Endothelial cell of umbilical vein (primary cell): ENCODE data around the gene ZPR1. TPM values are rescaled to one million over a fixed set of nuclear protein-coding genes. Genes with fewer than 3 reads are reported as not detected.

Experiments
- BruUV-seq: library from RNA; stranded (reverse); fragments of 400-500 nt; replicated peaks from 2 replicates; lab custom pipeline; 2021; lab: Mats Ljungman, UMichigan
- CTCF ChIA-PET: fragments of 300-600, 350-600 bp; sonication (Branson Sonifier 250); formaldehyde crosslinking; loops from one replicate; lab custom pipeline; 2021; ENCODE audit warnings: antibody characterized with exemption, inconsistent platforms; lab: Charles Lee
- POLR2A ChIA-PET: fragments of 300-600, 350-600 bp; sonication (Branson Sonifier 250); formaldehyde crosslinking; loops from one replicate; lab custom pipeline; 2021; ENCODE audit warnings: antibody characterized with exemption, inconsistent platforms; lab: Charles Lee
- DNase-seq: peaks from one replicate; pipeline ENCODE4 v3.0.0-alpha.2; 2011; ENCODE audit warnings: low read depth, low spot score
- FAIRE-seq: peaks from 2 replicates; lab custom pipeline; 2011; peaks lifted over from hg19 to GRCh38; lab: Jason Lieb, UNC
- H2AFZ ChIP-seq: 2 replicates; pipeline ENCODE4 v1.6.0; 2012; ENCODE audit warnings: low read depth, low read length, control low read depth, inconsistent platforms
- H3K27ac ChIP-seq: 2 replicates; pipeline ENCODE4 v1.5.1; 2011; ENCODE audit warnings: low read depth, mild to moderate bottlenecking, control low read depth, low read length, moderate library complexity; ENCODE audit not compliant: insufficient read depth
- H3K27me3 ChIP-seq, 2 experiments: 2 replicates each; pipeline versions ENCODE4 v1.6.0 to v1.6.1; 2011; ENCODE audit warnings: low read length in 2 of 2, mixed read lengths in 1 of 2; ENCODE audit not compliant: control insufficient read depth in 2 of 2, insufficient read depth in 2 of 2
- H3K36me3 ChIP-seq, 2 experiments: 2 replicates in 1 of 2; 3 replicates in 1 of 2; pipeline ENCODE4 v1.5.1; 2011; ENCODE audit warnings: low read length in 2 of 2, mild to moderate bottlenecking in 1 of 2, moderate library complexity in 1 of 2; ENCODE audit not compliant: control insufficient read depth in 2 of 2, insufficient read depth in 2 of 2; ENCODE audit errors: extremely low read depth in 1 of 2
- H3K4me1 ChIP-seq: 3 replicates; pipeline ENCODE4 v1.5.1; 2011; ENCODE audit warnings: mild to moderate bottlenecking, low read length; ENCODE audit not compliant: control insufficient read depth, insufficient read depth; ENCODE audit errors: extremely low read depth
- H3K4me2 ChIP-seq: 2 replicates; pipeline ENCODE4 v1.6.1; 2011; ENCODE audit warnings: low read length, control low read depth, mixed read lengths; ENCODE audit not compliant: insufficient read depth
- H3K4me3 ChIP-seq, 3 experiments: fragments of 200-600 bp in 1 of 3; sonication (generic), shearing (Covaris generic) in 1 of 3; replicated peaks in 1 of 3; 2 replicates each; pipeline ENCODE4 v1.5.1; 2011 to 2016; ENCODE audit warnings: control low read depth in 3 of 3, low read length in 3 of 3, mild to moderate bottlenecking in 2 of 3, inconsistent platforms in 1 of 3, low read depth in 1 of 3, moderate library complexity in 1 of 3; ENCODE audit not compliant: insufficient read depth in 1 of 3
- H3K79me2 ChIP-seq: 2 replicates; pipeline ENCODE4 v1.6.0; 2012; ENCODE audit warnings: low read length, inconsistent platforms; ENCODE audit not compliant: control insufficient read depth, insufficient read depth
- H3K9ac ChIP-seq: replicated peaks from 2 replicates; pipeline ENCODE3; 2011; ENCODE audit warnings: low read length, control low read depth; ENCODE audit not compliant: insufficient read depth; ENCODE audit errors: extremely low read depth
- H3K9me1 ChIP-seq: replicated peaks from 3 replicates; pipeline ENCODE4 v1.6.0; 2011; ENCODE audit warnings: mild to moderate bottlenecking, low read length; ENCODE audit not compliant: control insufficient read depth, insufficient read depth; ENCODE audit errors: extremely low read depth
- H3K9me3 ChIP-seq: replicated peaks from 2 replicates; pipeline ENCODE4 v1.5.1; 2012; ENCODE audit warnings: low read length, inconsistent platforms; ENCODE audit not compliant: control insufficient read depth, insufficient read depth
- H4K20me1 ChIP-seq: replicated peaks from 2 replicates; pipeline ENCODE3; 2011; ENCODE audit warnings: mild to moderate bottlenecking, low read length; ENCODE audit not compliant: control insufficient read depth, insufficient read depth; ENCODE audit errors: extremely low read depth
- EZH2 ChIP-seq: IDR thresholded peaks from 2 replicates; pipeline ENCODE4 v1.6.1; 2012; ENCODE audit warnings: borderline replicate concordance, low read depth, mild to moderate bottlenecking, moderate library complexity, low read length, inconsistent platforms; ENCODE audit not compliant: severe bottlenecking
- FOS ChIP-seq: IDR thresholded peaks from 2 replicates; pipeline ENCODE4 v1.6.1; 2011; ENCODE audit warnings: mild to moderate bottlenecking, low read length, moderate library complexity, borderline replicate concordance; ENCODE audit not compliant: insufficient read depth
- GATA2 ChIP-seq: IDR thresholded peaks from 2 replicates; pipeline ENCODE4 v1.7.0; 2011; ENCODE audit warnings: low read depth, mild to moderate bottlenecking, moderate library complexity, mixed read lengths, low read length; ENCODE audit not compliant: insufficient read length, insufficient read depth
- JUN ChIP-seq: IDR thresholded peaks from 2 replicates; pipeline ENCODE4 v1.6.1; 2011; ENCODE audit warnings: borderline replicate concordance, low read depth; ENCODE audit not compliant: insufficient read length, insufficient read depth
- MAX ChIP-seq: IDR thresholded peaks from 2 replicates; pipeline ENCODE4 v1.6.1; 2011; ENCODE audit not compliant: insufficient read depth, insufficient read length
- MYC ChIP-seq: IDR thresholded peaks from one replicate; pipeline ENCODE4 v1.6.1; 2011; ENCODE audit warnings: mild to moderate bottlenecking, low read depth, low read length
- POLR2A ChIP-seq: IDR thresholded peaks from 2 replicates; pipeline ENCODE4 v1.6.1; 2012; ENCODE audit warnings: low read depth, mild to moderate bottlenecking, control low read depth, low read length
- POLR2AphosphoS5 ChIP-seq: IDR thresholded peaks from 2 replicates; pipeline ENCODE4 v1.6.1; 2012; ENCODE audit warnings: low read depth, mild to moderate bottlenecking, control low read depth, low read length, moderate library complexity; ENCODE audit not compliant: insufficient read depth
- dilution Hi-C: fragments of 300-500 bp; cut with MboI; formaldehyde crosslinking; loops from one replicate; pipeline ENCODE4 v1.15.0; 2019; ENCODE audit warnings: low sequenced_read_pairs; ENCODE audit not compliant: extremely low pct_ligation_motif_present
- intact Hi-C: fragments of 100-400 bp; cut with micrococcal nuclease; formaldehyde crosslinking; loops from one replicate; pipeline ENCODE4 v1.10.0; 2022
- polyA plus RNA-seq, 4 experiments: library from polyadenylated mRNA; depleted of rRNA in 3 of 4; stranded (reverse) in 3 of 4; unstranded in 1 of 4; fragments of >200 nt; gene quantifications; 2 replicates each; pipeline versions ENCODE4 v1.2.1 to v1.2.3, GENCODE V29; 2011 to 2012; ENCODE audit warnings: missing spikeins in 1 of 4
- total RNA-seq: library from RNA; stranded (reverse); gene quantifications from 2 replicates; pipeline ENCODE4 v1.2.3, GENCODE V29; 2021
- TF ChIP-seq, protein P1 (sequence below), 2 donors: IDR thresholded peaks; 1 replicate in 1 of 2; 2 replicates in 1 of 2; pipeline ENCODE4 v1.5.1; 2011; ENCODE audit warnings: low read length in 2 of 2, mild to moderate bottlenecking in 2 of 2, moderate library complexity in 2 of 2, control low read depth in 1 of 2, inconsistent platforms in 1 of 2, low read depth in 1 of 2; ENCODE audit not compliant: insufficient read depth in 1 of 2; ENCODE audit errors: extremely low read depth in 1 of 2

ZPR1 gene
- total and polyA plus RNA-seq, 2 donors (not counting 3 experiments of a cell fraction or from before 2014, with no cell fraction given): 22.6 to 54.5 TPM

- ChIA-PET POLR2A (no interaction called here), CTCF (interaction anchor here (1.8 to 2.9 kb wide), 2 partner anchors 9 to 35 kb away, joined by 8 to 14 read pairs; partner anchors contain the start of gene APOA5)
- dilution Hi-C loops: no loop called here
- Histone ChIP-seq H3K4me1 (no peaks in the 10 kb centered on the region), H2AFZ (no peak overlapping the region), H3K36me3 (no peaks in the 10 kb centered on the region), H4K20me1 (no peaks in the 10 kb centered on the region), H3K27me3 (peaks cover 4 to 8% of the 10 kb centered on the region in 2 experiments), H3K4me3 (no peak overlapping the region), H3K4me2 (no peak overlapping the region), H3K79me2 (no peaks in the 10 kb centered on the region), H3K9me3 (no peaks in the 10 kb centered on the region), H3K27ac (no peak overlapping the region), H3K9ac (no peak overlapping the region), H3K9me1 (no peaks in the 10 kb centered on the region)
- no peak for TF ChIP-seq MYC
- TF ChIP-seq POLR2AphosphoS5: no peak
- TF ChIP-seq GATA2: no peak
- no peak for TF ChIP-seq FOS
- TF ChIP-seq MAX: no peak
- TF ChIP-seq EZH2: no peak
- TF ChIP-seq JUN: no peak
- TF ChIP-seq POLR2A: no peak
- TF ChIP-seq, protein P1, sequence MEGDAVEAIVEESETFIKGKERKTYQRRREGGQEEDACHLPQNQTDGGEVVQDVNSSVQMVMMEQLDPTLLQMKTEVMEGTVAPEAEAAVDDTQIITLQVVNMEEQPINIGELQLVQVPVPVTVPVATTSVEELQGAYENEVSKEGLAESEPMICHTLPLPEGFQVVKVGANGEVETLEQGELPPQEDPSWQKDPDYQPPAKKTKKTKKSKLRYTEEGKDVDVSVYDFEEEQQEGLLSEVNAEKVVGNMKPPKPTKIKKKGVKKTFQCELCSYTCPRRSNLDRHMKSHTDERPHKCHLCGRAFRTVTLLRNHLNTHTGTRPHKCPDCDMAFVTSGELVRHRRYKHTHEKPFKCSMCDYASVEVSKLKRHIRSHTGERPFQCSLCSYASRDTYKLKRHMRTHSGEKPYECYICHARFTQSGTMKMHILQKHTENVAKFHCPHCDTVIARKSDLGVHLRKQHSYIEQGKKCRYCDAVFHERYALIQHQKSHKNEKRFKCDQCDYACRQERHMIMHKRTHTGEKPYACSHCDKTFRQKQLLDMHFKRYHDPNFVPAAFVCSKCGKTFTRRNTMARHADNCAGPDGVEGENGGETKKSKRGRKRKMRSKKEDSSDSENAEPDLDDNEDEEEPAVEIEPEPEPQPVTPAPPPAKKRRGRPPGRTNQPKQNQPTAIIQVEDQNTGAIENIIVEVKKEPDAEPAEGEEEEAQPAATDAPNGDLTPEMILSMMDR (IDR thresholded peaks at IDR 0.05; ENCODE audit: extremely low read depth in 1 of 2, insufficient read depth in 1 of 2, low read depth in 1 of 2, low read length in 2 of 2): no peak
- intact Hi-C loops: no loop called here
- DNase-seq (no peak), FAIRE-seq (no peak)
- BruUV-seq: no TSS peak
These were observed 12.8 kb upstream of the ZPR1 start for GRCh38 chr11:116800610-116801009.
